ENCODE measurements around the gene IKZF4. TPM values are rescaled to one million over a fixed set of nuclear protein-coding genes. Genes with fewer than 3 reads are reported as not detected.
"Not testable (repeated sequence)": the region's sequence is repeated elsewhere in the genome, so short reads cannot be mapped to it uniquely, and the experiment has no call there.

Gene IKZF4
- total RNA-seq, 1 experiment from 2014 or later, result 8.8 TPM

DNA sequence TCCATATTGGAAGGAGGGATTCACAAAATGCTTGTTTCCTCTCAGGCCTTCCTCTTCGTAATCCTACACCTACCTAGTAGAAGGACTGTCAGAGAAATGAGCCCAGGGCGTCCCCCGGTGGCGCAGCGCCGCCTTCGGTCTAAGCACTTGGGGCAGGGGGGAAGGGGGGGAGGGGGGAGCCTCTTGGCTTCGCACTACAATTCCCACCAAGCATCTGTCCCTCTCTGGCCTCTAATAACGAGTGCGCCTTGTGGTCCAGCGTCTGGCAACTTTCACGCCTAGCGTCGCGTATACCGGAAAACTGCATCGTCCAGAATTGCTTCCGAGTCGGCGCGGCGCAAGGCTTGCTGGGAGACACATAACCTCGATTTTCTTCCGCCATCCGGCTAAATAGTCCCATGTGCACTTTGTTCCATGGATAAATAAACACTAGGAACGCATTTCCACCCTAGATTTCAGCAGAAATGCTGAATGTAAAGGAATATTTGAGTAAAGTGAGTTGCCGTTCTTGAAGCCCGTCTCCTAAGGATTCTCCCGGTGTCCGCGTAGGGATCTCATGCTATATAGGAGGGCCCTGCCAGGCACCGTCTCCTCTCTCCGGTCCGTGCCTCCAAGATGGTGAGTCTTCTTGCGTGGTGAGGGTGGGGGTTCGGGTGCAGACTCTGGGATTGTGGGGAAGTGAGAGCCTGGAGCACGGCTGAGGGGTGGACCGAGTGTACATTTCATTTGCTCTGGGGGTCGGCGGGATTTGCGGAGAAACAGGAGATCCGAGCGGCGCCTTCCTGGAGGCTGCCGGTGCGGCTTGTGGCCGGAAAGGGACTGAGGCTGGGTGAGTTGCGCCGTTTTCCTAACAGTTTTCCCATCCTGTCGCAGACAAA, 20.9 kb downstream of the IKZF4 start, which contains the start of gene RPS26:
Gene RPS26 (plus strand): TSS at position 367 of the 878 bp plus-strand sequence. CDS start 249 bp downstream, at position 616.
- H3K36me3 ChIP-seq (ENCODE audit: insufficient read depth, low read length, poor library complexity, severe bottlenecking), result peaks cover 39% of the 10 kb centered on the region
- H3K9me3 ChIP-seq (ENCODE audit: low read depth, low read length, poor library complexity, severe bottlenecking), result no peaks in the 10 kb centered on the region
- BruUV-seq (replicated peaks), result no TSS peak
- no peaks in the 10 kb centered on the region for H3K27me3 ChIP-seq (replicated peaks; ENCODE audit: insufficient read depth, low read depth, low read length, poor library complexity)
- intact Hi-C loops (cut with micrococcal nuclease; ENCODE audit: unreplicated experiment), result loop anchor here (2.0 to 10.0 kb wide), 4 partner anchors 44 to 303 kb away; partner anchors contain the start of genes ORMDL2, SARNP, SMARCC2 and SUOX
- H3K27ac ChIP-seq (ENCODE audit: low read depth, low read length, poor library complexity, severe bottlenecking), result peak within 1 kb of the TSS; percentile 97
- DNase-seq (ENCODE audit: low spot score), result peak; percentile 100
- peaks cover 40% of the 10 kb centered on the region for H3K4me1 ChIP-seq (ENCODE audit: insufficient read depth, low read length, poor library complexity, severe bottlenecking)
- ChIA-PET POLR2A (ENCODE audit: low non-redundant PET) (no interaction called here), CTCF (interaction anchor here (0.5 kb wide), 1 partner anchor 377 kb away, joined by 9 read pairs; no protein-coding TSS in a partner anchor)
- no peak for TF ChIP-seq EZH2 (IDR thresholded peaks at IDR 0.05; ENCODE audit: borderline replicate concordance, low read depth, low read length, poor library complexity, severe bottlenecking)
- TF ChIP-seq, protein P1, sequence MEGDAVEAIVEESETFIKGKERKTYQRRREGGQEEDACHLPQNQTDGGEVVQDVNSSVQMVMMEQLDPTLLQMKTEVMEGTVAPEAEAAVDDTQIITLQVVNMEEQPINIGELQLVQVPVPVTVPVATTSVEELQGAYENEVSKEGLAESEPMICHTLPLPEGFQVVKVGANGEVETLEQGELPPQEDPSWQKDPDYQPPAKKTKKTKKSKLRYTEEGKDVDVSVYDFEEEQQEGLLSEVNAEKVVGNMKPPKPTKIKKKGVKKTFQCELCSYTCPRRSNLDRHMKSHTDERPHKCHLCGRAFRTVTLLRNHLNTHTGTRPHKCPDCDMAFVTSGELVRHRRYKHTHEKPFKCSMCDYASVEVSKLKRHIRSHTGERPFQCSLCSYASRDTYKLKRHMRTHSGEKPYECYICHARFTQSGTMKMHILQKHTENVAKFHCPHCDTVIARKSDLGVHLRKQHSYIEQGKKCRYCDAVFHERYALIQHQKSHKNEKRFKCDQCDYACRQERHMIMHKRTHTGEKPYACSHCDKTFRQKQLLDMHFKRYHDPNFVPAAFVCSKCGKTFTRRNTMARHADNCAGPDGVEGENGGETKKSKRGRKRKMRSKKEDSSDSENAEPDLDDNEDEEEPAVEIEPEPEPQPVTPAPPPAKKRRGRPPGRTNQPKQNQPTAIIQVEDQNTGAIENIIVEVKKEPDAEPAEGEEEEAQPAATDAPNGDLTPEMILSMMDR (conservative IDR thresholded peaks at IDR 0.05; ENCODE audit: low read depth, low read length), result peak; percentile 56
- H3K4me3 ChIP-seq (ENCODE audit: low read depth, low read length, poor library complexity, severe bottlenecking), result peak within 1 kb of the TSS; percentile 73

DNA sequence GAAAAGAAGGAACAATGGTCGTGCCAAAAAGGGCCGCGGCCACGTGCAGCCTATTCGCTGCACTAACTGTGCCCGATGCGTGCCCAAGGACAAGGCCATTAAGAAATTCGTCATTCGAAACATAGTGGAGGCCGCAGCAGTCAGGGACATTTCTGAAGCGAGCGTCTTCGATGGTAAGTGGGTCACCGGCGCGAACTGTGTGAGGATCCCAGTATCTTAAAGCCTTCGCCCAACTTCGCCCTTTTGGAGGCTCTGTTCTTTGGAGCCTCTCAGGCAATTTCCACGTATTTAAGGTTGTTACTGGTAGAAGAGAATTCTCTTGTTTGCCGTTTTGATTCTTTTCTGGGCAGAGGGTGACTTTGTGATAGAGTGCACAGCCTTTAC, 21.6 kb downstream of the IKZF4 start:
- Histone ChIP-seq H3K27ac (ENCODE audit: low read depth, low read length, poor library complexity, severe bottlenecking) (peak overlapping the region; percentile 97), H3K4me1 (ENCODE audit: insufficient read depth, low read length, poor library complexity, severe bottlenecking) (peaks cover 36% of the 10 kb centered on the region), H3K36me3 (ENCODE audit: insufficient read depth, low read length, poor library complexity, severe bottlenecking) (peaks cover 39% of the 10 kb centered on the region), H3K4me3 (ENCODE audit: low read depth, low read length, poor library complexity, severe bottlenecking) (peak overlapping the region; percentile 73)
- H3K27me3 ChIP-seq (replicated peaks; ENCODE audit: insufficient read depth, low read depth, low read length, poor library complexity); H3K9me3 ChIP-seq (ENCODE audit: low read depth, low read length, poor library complexity, severe bottlenecking); POLR2A ChIA-PET (ENCODE audit: low non-redundant PET); CTCF ChIA-PET; DNase-seq (ENCODE audit: low spot score): not testable (repeated sequence)
- intact Hi-C loops (cut with micrococcal nuclease; ENCODE audit: unreplicated experiment), result loop anchor here (5.0 to 10.0 kb wide), 3 partner anchors 45 to 225 kb away; partner anchors contain the start of genes ORMDL2, SARNP, SMARCC2 and SUOX
- TSS peak; percentile 85 for BruUV-seq (replicated peaks)

DNA sequence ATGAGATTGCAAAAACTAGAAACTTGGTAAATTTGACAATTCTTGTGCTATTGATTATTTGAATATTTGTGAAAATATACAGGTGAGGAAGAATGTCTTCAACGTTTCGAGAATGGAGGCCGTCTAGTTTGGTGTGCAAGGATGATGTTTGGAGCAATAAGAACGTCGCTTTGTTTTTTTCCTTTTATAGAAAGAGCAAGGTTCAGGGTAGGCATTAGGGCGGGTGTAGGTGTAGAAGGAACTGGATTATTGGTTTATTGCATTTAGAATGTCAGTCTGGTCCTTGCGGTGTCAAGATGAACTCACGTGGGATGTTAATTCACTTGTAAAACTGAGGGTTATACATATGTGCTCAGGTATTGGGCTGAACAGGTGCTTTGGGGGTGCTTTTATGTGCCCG, 22.0 kb downstream of the IKZF4 start:
- peak overlapping the region; percentile 97 for H3K27ac ChIP-seq (ENCODE audit: low read depth, low read length, poor library complexity, severe bottlenecking)
- H3K4me1 ChIP-seq (ENCODE audit: insufficient read depth, low read length, poor library complexity, severe bottlenecking), result peaks cover 32% of the 10 kb centered on the region
- no peak for TF ChIP-seq EZH2 (IDR thresholded peaks at IDR 0.05; ENCODE audit: borderline replicate concordance, low read depth, low read length, poor library complexity, severe bottlenecking)
- TF ChIP-seq, protein P1 (conservative IDR thresholded peaks at IDR 0.05; ENCODE audit: low read depth, low read length), result no peak
- intact Hi-C loops (cut with micrococcal nuclease; ENCODE audit: unreplicated experiment), result loop anchor here (5.0 to 10.0 kb wide), 3 partner anchors 46 to 226 kb away; partner anchors contain the start of genes ORMDL2, SARNP, SMARCC2 and SUOX
- DNase-seq (ENCODE audit: low spot score), result no peak
- peak overlapping the region; percentile 73 for H3K4me3 ChIP-seq (ENCODE audit: low read depth, low read length, poor library complexity, severe bottlenecking)
- no peaks in the 10 kb centered on the region for H3K27me3 ChIP-seq (replicated peaks; ENCODE audit: insufficient read depth, low read depth, low read length, poor library complexity)
- POLR2A ChIA-PET (ENCODE audit: low non-redundant PET), result interaction anchor here (0.6 kb wide), 1 partner anchor 30 kb away, joined by 3 read pairs; no protein-coding TSS in a partner anchor
- BruUV-seq (replicated peaks), result no TSS peak
- peaks cover 39% of the 10 kb centered on the region for H3K36me3 ChIP-seq (ENCODE audit: insufficient read depth, low read length, poor library complexity, severe bottlenecking)
- CTCF ChIA-PET, result no interaction called here
- H3K9me3 ChIP-seq (ENCODE audit: low read depth, low read length, poor library complexity, severe bottlenecking), result no peaks in the 10 kb centered on the region

All from A673 (cell line).